Smooth muscle cell (in vitro differentiated cells): ENCODE results near the gene YBX2. TPM values are rescaled to one million over a fixed set of nuclear protein-coding genes. Genes with fewer than 3 reads are reported as not detected.
"Not testable (repeated sequence)": the region's sequence is repeated elsewhere in the genome, so short reads cannot be mapped to it uniquely, and the experiment has no call there.

Experiments used
- DNase-seq: peaks from one replicate; lab custom pipeline; 2025; ENCODE audit not compliant: unreplicated experiment; lab: John Stamatoyannopoulos, UW
- H2AFZ ChIP-seq: fragments of 200-600 bp; sonication (generic); 2 replicates; pipeline ENCODE4 v1.6.0; 2016; ENCODE audit warnings: antibody characterized with exemption, low read depth, mild to moderate bottlenecking
- H3F3A ChIP-seq: fragments of 200-600 bp; sonication (generic); 2 replicates; pipeline ENCODE4 v1.6.0; 2017; ENCODE audit warnings: antibody characterized with exemption, low read depth
- H3K27ac ChIP-seq: fragments of 200-600 bp; sonication (generic); 2 replicates; pipeline ENCODE4 v1.5.1; 2016; ENCODE audit warnings: low read depth, mild to moderate bottlenecking
- H3K27me3 ChIP-seq: fragments of 200-600 bp; sonication (generic); 2 replicates; pipeline ENCODE4 v1.6.1; 2016; ENCODE audit warnings: low read depth, mild to moderate bottlenecking
- H3K36me3 ChIP-seq: fragments of 200-600 bp; sonication (generic); 2 replicates; pipeline ENCODE4 v1.5.1; 2016; ENCODE audit warnings: low read depth
- H3K4me1 ChIP-seq: fragments of 200-600 bp; sonication (generic); 2 replicates; pipeline ENCODE4 v1.5.1; 2016; ENCODE audit warnings: low read depth
- H3K4me2 ChIP-seq: fragments of 200-600 bp; sonication (generic); 2 replicates; pipeline ENCODE4 v1.6.0; 2016; ENCODE audit warnings: mild to moderate bottlenecking
- H3K4me3 ChIP-seq: fragments of 200-600 bp; sonication (generic); 2 replicates; pipeline ENCODE4 v1.5.1; 2016; ENCODE audit warnings: mild to moderate bottlenecking
- H3K79me2 ChIP-seq: fragments of 200-600 bp; sonication (generic); 2 replicates; pipeline ENCODE4 v1.6.0; 2016; ENCODE audit warnings: low read depth, mild to moderate bottlenecking
- H3K9ac ChIP-seq: fragments of 200-600 bp; sonication (generic); 2 replicates; pipeline ENCODE4 v1.6.0; 2016; ENCODE audit warnings: low read depth
- H3K9me3 ChIP-seq: fragments of 200-600 bp; sonication (generic); replicated peaks from 2 replicates; pipeline ENCODE4 v1.5.1; 2016; ENCODE audit warnings: low read depth
- H4K20me1 ChIP-seq: fragments of 200-600 bp; sonication (generic); 2 replicates; pipeline ENCODE4 v1.6.0; 2016; ENCODE audit warnings: low read depth
- CTCF ChIP-seq: fragments of 200-600 bp; sonication (generic); IDR thresholded peaks from 2 replicates; pipeline ENCODE4 v1.5.1; 2017; ENCODE audit warnings: borderline replicate concordance, mild to moderate bottlenecking, antibody characterized with exemption; ENCODE audit not compliant: insufficient read depth, poor library complexity, severe bottlenecking
- WGBS: methylation state at CpG from one replicate; pipeline ENCODE4 v1.1.7; 2016; ENCODE audit warnings: low lambda C conversion rate; 5-methylcytosine and 5-hydroxymethylcytosine counted together
- polyA plus RNA-seq: library from polyadenylated mRNA; unstranded; fragments of >200 nt; fragmentation: Nextera tagmentation; extraction: Ambion mirVana; gene quantifications from 2 replicates; pipeline ENCODE4 v1.2.1, GENCODE V29; 2016
- total RNA-seq: library from RNA; depleted of rRNA; stranded (reverse); fragments of >200 nt; gene quantifications from 2 replicates; pipeline ENCODE4 v1.2.3, GENCODE V29; 2014

Gene YBX2
- total RNA-seq (0.09 and 1.3 TPM in 2 replicates), polyA plus RNA-seq (0.58 and 1.1 TPM in 2 replicates)

GRCh38 chr17:7294614-7295153 lies at the start of gene YBX2:
Gene YBX2, minus strand, starts transcription at chr17:7294639. Its CDS starts 139 bp downstream, at chr17:7294500.
- H4K20me1 ChIP-seq: no peaks in the 10 kb centered on the region
- H3K4me3 ChIP-seq: peak within 1 kb of the TSS; percentile 35
- no peak within 1 kb of the TSS for H2AFZ ChIP-seq
- peak within 1 kb of the TSS; percentile 85 for H3K4me2 ChIP-seq
- no peak for DNase-seq
- peaks cover 8% of the 10 kb centered on the region for H3F3A ChIP-seq
- no peaks in the 10 kb centered on the region for H3K4me1 ChIP-seq
- no peak within 1 kb of the TSS for H3K27ac ChIP-seq
- no peak within 1 kb of the TSS for H3K9ac ChIP-seq
- no peaks in the 10 kb centered on the region for H3K36me3 ChIP-seq
- no peaks in the 10 kb centered on the region for H3K79me2 ChIP-seq
- H3K9me3 ChIP-seq: no peaks in the 10 kb centered on the region
- 5% methylated on average over 15 of the region's 57 CpGs for WGBS
- peaks cover 50% of the 10 kb centered on the region for H3K27me3 ChIP-seq
- TF ChIP-seq CTCF: no peak

GRCh38 chr17:7343250-7343649 lies 48.8 kb upstream of the YBX2 start:
- Histone ChIP-seq H3K79me2 (no peaks in the 10 kb centered on the region), H4K20me1 (peaks cover 9% of the 10 kb centered on the region), H3K27me3 (no peaks in the 10 kb centered on the region), H3K9ac (no peak overlapping the region), H3K36me3 (no peaks in the 10 kb centered on the region), H3K27ac (no peak overlapping the region), H3K9me3 (no peaks in the 10 kb centered on the region), H3F3A (no peaks in the 10 kb centered on the region), H2AFZ (no peak overlapping the region), H3K4me1 (no peaks in the 10 kb centered on the region), H3K4me2 (no peak overlapping the region), H3K4me3 (no peak overlapping the region)
- WGBS: 92% methylated on average over 15 of the region's 15 CpGs
- TF ChIP-seq CTCF: no peak
- DNase-seq: no peak

GRCh38 chr17:7341842-7342241 lies 47.4 kb upstream of the YBX2 start:
- no peaks in the 10 kb centered on the region for H3K79me2 ChIP-seq
- no peak overlapping the region for H3K9ac ChIP-seq
- H3K36me3 ChIP-seq: no peaks in the 10 kb centered on the region
- no peak overlapping the region for H3K4me2 ChIP-seq
- no peaks in the 10 kb centered on the region for H3K4me1 ChIP-seq
- H3K4me3 ChIP-seq: no peak overlapping the region
- H3K27ac ChIP-seq: no peak overlapping the region
- no peak for TF ChIP-seq CTCF
- no peaks in the 10 kb centered on the region for H3K27me3 ChIP-seq
- 95% methylated on average over 12 of the region's 13 CpGs for WGBS
- no peak overlapping the region for H2AFZ ChIP-seq
- no peaks in the 10 kb centered on the region for H3K9me3 ChIP-seq
- no peaks in the 10 kb centered on the region for H3F3A ChIP-seq
- DNase-seq: no peak
- peaks cover 6% of the 10 kb centered on the region for H4K20me1 ChIP-seq

- 96% methylated on average over 2 of the region's 2 CpGs for WGBS
- Histone ChIP-seq H4K20me1 (no peaks in the 10 kb centered on the region), H2AFZ (no peak overlapping the region), H3K27me3 (no peaks in the 10 kb centered on the region), H3K4me1 (no peaks in the 10 kb centered on the region), H3K36me3 (no peaks in the 10 kb centered on the region), H3K4me2 (no peak overlapping the region), H3K27ac (no peak overlapping the region), H3K9me3 (no peaks in the 10 kb centered on the region), H3K9ac (no peak overlapping the region), H3K79me2 (no peaks in the 10 kb centered on the region), H3K4me3 (no peak overlapping the region), H3F3A (no peaks in the 10 kb centered on the region)
- DNase-seq: no peak
- TF ChIP-seq CTCF: no peak
Measured at GRCh38 chr17:7340179-7340578, 45.7 kb upstream of the YBX2 start.

- H3K27me3 ChIP-seq, H2AFZ ChIP-seq, H3F3A ChIP-seq, H3K79me2 ChIP-seq, DNase-seq, H3K9ac ChIP-seq, H3K4me2 ChIP-seq, H3K4me3 ChIP-seq, H3K36me3 ChIP-seq, H4K20me1 ChIP-seq, H3K27ac ChIP-seq, H3K4me1 ChIP-seq, H3K9me3 ChIP-seq: not testable (repeated sequence)
- 96% methylated on average over 7 of the region's 7 CpGs for WGBS
Measured at GRCh38 chr17:7337600-7337999, 43.2 kb upstream of the YBX2 start.
